Measurements from ENCODE around the gene FHOD3.

The FHOD3 gene

GRCh38 chr18:36303211-36303844, 5.8 kb downstream of the FHOD3 start:
- no peak for TF ChIP-seq TAF1 (IDR thresholded peaks at IDR 0.05; ENCODE audit: borderline replicate concordance, insufficient read depth, low read length)
- TF ChIP-seq FOXP2 (optimal IDR thresholded peaks at IDR 0.05; ENCODE audit: borderline replicate concordance, extremely low read depth, extremely low read length, insufficient read depth), result no peak
- TF ChIP-seq POLR2AphosphoS5 (IDR thresholded peaks at IDR 0.05; ENCODE audit: low read depth, low read length), result no peak
- TF ChIP-seq SIN3A (IDR thresholded peaks at IDR 0.05; ENCODE audit: borderline replicate concordance, insufficient read depth, low read length), result no peak
- TF ChIP-seq REST (IDR thresholded peaks at IDR 0.05; ENCODE audit: insufficient read depth in 1 of 2, low read depth in 2 of 2, low read length in 2 of 2), result no peak

- TF ChIP-seq FOXP2 (optimal IDR thresholded peaks at IDR 0.05; ENCODE audit: borderline replicate concordance, extremely low read depth, extremely low read length, insufficient read depth) (no peak), REST (IDR thresholded peaks at IDR 0.05; ENCODE audit: insufficient read depth in 1 of 2, low read depth in 2 of 2, low read length in 2 of 2) (no peak), SIN3A (IDR thresholded peaks at IDR 0.05; ENCODE audit: borderline replicate concordance, insufficient read depth, low read length) (no peak), POLR2AphosphoS5 (IDR thresholded peaks at IDR 0.05; ENCODE audit: low read depth, low read length) (no peak), TAF1 (IDR thresholded peaks at IDR 0.05; ENCODE audit: borderline replicate concordance, insufficient read depth, low read length) (no peak)
These were observed 7.2 kb downstream of the FHOD3 start for GRCh38 chr18:36304723-36305122.

GRCh38 chr18:36305375-36305774, 7.9 kb downstream of the FHOD3 start:
- TF ChIP-seq FOXP2 (optimal IDR thresholded peaks at IDR 0.05; ENCODE audit: borderline replicate concordance, extremely low read depth, extremely low read length, insufficient read depth), result no peak
- no peak for TF ChIP-seq TAF1 (IDR thresholded peaks at IDR 0.05; ENCODE audit: borderline replicate concordance, insufficient read depth, low read length)
- no peak for TF ChIP-seq POLR2AphosphoS5 (IDR thresholded peaks at IDR 0.05; ENCODE audit: low read depth, low read length)
- no peak for TF ChIP-seq SIN3A (IDR thresholded peaks at IDR 0.05; ENCODE audit: borderline replicate concordance, insufficient read depth, low read length)

GRCh38 chr18:36307513-36307912, 10.0 kb downstream of the FHOD3 start:
- TF ChIP-seq FOXP2 (optimal IDR thresholded peaks at IDR 0.05; ENCODE audit: borderline replicate concordance, extremely low read depth, extremely low read length, insufficient read depth), result no peak
- TF ChIP-seq REST (IDR thresholded peaks at IDR 0.05; ENCODE audit: insufficient read depth in 1 of 2, low read depth in 2 of 2, low read length in 2 of 2), result no peak
- no peak for TF ChIP-seq SIN3A (IDR thresholded peaks at IDR 0.05; ENCODE audit: borderline replicate concordance, insufficient read depth, low read length)
- TF ChIP-seq POLR2AphosphoS5 (IDR thresholded peaks at IDR 0.05; ENCODE audit: low read depth, low read length), result no peak

- TF ChIP-seq REST (IDR thresholded peaks at IDR 0.05; ENCODE audit: insufficient read depth in 1 of 2, low read depth in 2 of 2, low read length in 2 of 2), result no peak
- no peak for TF ChIP-seq FOXP2 (optimal IDR thresholded peaks at IDR 0.05; ENCODE audit: borderline replicate concordance, extremely low read depth, extremely low read length, insufficient read depth)
- no peak for TF ChIP-seq POLR2AphosphoS5 (IDR thresholded peaks at IDR 0.05; ENCODE audit: low read depth, low read length)
- no peak for TF ChIP-seq SIN3A (IDR thresholded peaks at IDR 0.05; ENCODE audit: borderline replicate concordance, insufficient read depth, low read length)
- no peak for TF ChIP-seq TAF1 (IDR thresholded peaks at IDR 0.05; ENCODE audit: borderline replicate concordance, insufficient read depth, low read length)
These were observed 11.4 kb downstream of the FHOD3 start for GRCh38 chr18:36308711-36309435.

Data from PFSK-1 (cell line).